Natural killer cell treated with Interleukin-12 subunit alpha and Interleukin-12 subunit beta and Interleukin-15 and Interleukin-18, amount 100 ng/mL, for 72 hours (primary cell): Measurements from ENCODE around the gene NPAS1. TPM values are rescaled to one million over a fixed set of nuclear protein-coding genes. Genes with fewer than 3 reads are reported as not detected.

Experiments
- ATAC-seq, 2 donors: fragments of 150-1000 bp; cut with Tn5 transposase in 1 of 2; sonication (Bioruptor Pico), chemical (Tn5 transposase) in 1 of 2; 2 replicates each; pipeline ENCODE4 v1.10.0; 2021
- DNase-seq: peaks from one replicate; pipeline ENCODE4 v3.0.0; 2022; ENCODE audit warnings: low spot score
- H3K27ac Mint-ChIP-seq, 2 donors: 1 replicate in 1 of 2; 2 replicates in 1 of 2; pipeline ENCODE4 v1.8.0; 2022; ENCODE audit warnings: mixed read lengths in 2 of 2, mild to moderate bottlenecking in 1 of 2, moderate library complexity in 1 of 2
- H3K27me3 Mint-ChIP-seq, 2 donors: 1 replicate in 1 of 2; 2 replicates in 1 of 2; pipeline ENCODE4 v1.8.0; 2022; ENCODE audit warnings: mixed read lengths in 2 of 2
- H3K36me3 Mint-ChIP-seq: one replicate; pipeline ENCODE4 v1.8.0; 2022; ENCODE audit warnings: mixed read lengths
- H3K4me1 Mint-ChIP-seq, 2 donors: 1 replicate in 1 of 2; 2 replicates in 1 of 2; pipeline ENCODE4 v1.8.0; 2022; ENCODE audit warnings: low read depth in 2 of 2, mixed read lengths in 2 of 2, mild to moderate bottlenecking in 1 of 2
- H3K4me3 Mint-ChIP-seq: one replicate; pipeline ENCODE4 v1.8.0; 2022; ENCODE audit warnings: mixed read lengths
- H3K9me3 Mint-ChIP-seq: 2 replicates; pipeline ENCODE4 v1.8.0; 2022; ENCODE audit warnings: mixed read lengths
- total RNA-seq, 2 donors: library from RNA; stranded (reverse); gene quantifications; one replicate each; pipeline ENCODE4 v1.2.3, GENCODE V29; 2022

The NPAS1 gene
- total RNA-seq, 2 donors from 2014 or later = not detected

DNA sequence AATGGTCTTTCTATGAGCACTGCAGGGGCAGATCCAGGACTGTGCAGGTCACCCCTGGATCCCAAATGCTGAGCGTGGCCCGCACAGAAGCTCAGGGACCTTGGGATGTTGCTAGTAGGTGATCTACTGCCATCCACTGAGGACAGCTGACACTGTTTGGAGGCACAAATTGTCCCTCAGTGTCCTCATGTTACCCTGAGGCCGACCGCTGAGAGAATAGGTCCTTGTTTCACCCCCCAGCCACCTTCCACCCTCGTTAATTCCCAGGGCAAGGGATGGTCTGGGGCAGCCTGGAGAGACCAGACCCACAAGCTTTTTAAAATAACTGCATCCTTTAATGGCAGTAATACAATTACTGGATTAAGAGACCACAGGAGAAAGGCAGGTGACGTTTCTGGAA is 44.2 kb downstream of the NPAS1 start:
- Mint-ChIP-seq H3K27ac (no peak overlapping the region), H3K27me3 (no peaks in the 10 kb centered on the region), H3K36me3 (no peaks in the 10 kb centered on the region), H3K4me3 (no peak overlapping the region), H3K9me3 (no peaks in the 10 kb centered on the region), H3K4me1 (no peaks in the 10 kb centered on the region)
- DNase-seq (no peak), ATAC-seq (no peak)

DNA sequence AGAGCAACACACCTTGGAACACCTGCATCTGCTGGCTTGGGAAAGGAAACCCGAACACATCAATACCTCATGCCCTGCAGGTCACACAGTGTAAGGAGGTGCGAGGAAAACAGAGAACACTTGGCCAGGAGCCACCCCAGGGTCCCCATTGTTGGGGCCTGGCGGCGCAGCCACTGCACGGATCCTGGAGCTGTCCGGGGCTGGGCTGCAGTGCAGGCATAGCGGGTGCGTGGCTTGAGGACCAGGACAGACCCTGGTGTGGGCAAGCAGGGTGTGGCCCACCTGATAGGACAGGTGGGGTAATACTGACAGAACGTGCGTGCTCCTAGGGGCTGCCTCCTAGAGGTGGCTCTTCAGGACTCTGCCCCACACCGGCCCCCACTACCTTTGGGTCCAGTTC is 45.6 kb downstream of the NPAS1 start:
- no peaks in the 10 kb centered on the region for H3K9me3 Mint-ChIP-seq
- DNase-seq = no peak
- no peak overlapping the region for H3K4me3 Mint-ChIP-seq
- H3K27me3 Mint-ChIP-seq = no peaks in the 10 kb centered on the region
- no peak overlapping the region for H3K27ac Mint-ChIP-seq
- ATAC-seq = no peak
- peaks cover 1 to 2% of the 10 kb centered on the region in 2 donors for H3K4me1 Mint-ChIP-seq
- no peaks in the 10 kb centered on the region for H3K36me3 Mint-ChIP-seq

DNA sequence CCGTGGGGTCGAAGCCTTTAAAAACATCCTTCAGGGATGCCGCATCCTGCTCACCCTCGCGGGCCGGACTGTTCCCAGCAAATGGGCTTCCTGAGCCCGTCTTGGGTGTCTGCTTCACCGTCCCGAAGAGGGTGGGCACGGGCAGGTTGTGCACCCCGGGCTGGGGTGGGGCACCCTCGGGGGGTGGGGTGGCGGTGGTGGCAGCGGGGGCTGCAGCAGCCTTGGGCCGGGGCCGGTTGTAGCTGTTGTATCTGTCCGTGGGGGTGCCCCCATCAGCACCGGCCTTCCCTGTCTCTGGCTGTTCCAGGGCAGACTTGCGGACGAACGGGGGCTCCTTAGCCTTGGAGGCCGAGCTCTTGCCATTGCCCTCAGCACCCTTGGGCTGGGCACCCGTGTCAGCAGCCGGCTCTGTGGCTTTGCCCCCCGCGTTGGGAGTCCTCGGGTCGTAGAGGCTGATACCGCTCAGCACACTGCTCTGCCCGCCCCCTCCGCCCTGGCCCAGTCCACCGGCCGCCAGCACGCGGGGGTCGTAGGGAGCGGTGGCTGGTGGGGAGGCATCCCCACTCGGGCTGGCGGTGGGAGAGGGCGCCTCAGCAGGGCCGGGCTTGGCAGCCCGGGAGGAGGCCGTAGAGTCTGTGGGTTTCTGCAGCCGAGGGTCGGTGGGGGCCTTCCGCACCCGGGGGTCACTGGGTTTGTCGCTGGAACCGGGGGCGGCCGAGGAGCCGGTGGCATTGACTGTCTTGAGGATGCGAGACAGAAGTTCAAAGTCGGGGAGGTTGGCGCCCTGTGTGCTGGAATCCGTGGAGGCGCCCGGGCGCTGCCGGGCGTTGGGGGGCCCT is 47.0 kb downstream of the NPAS1 start:
- DNase-seq (no peak), ATAC-seq (no peak)
- no peaks in the 10 kb centered on the region for H3K9me3 Mint-ChIP-seq
- peaks cover 4 to 13% of the 10 kb centered on the region in 2 donors for H3K4me1 Mint-ChIP-seq
- H3K36me3 Mint-ChIP-seq = no peaks in the 10 kb centered on the region
- no peak overlapping the region for H3K27ac Mint-ChIP-seq
- no peaks in the 10 kb centered on the region for H3K27me3 Mint-ChIP-seq
- no peak overlapping the region for H3K4me3 Mint-ChIP-seq

DNA sequence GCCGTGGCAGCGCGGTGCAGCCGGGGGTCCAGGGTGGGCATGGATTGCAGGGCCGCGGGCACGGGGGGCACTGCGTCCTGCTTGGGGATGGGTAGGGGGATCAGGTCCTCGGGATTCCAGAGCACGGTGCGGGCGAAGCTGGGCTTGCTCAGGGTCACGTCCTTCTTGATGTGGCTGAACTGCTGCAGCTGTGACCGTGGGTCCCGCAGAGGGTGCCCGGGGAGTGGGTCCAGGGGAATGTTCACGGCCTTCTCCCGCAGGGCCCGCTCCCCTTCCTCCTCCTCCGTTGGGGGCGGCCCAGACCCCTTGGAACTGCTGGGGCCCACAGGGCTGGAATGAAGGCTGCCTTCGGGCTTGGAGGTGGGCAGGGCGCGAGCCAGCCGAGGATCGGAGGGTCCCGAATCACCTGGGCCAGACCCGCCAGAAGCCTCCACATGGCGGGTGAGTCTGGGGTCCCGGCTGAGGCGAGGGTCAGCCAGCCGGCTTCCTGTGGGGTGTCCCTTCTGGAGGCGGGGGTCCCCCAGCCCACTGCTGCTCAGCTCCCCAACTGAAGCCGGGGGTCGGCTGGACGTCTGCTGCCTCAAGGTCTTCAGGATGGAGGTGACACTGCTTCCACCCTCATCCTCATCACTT is 47.7 kb downstream of the NPAS1 start:
- H3K4me3 Mint-ChIP-seq = no peak overlapping the region
- H3K27me3 Mint-ChIP-seq = no peaks in the 10 kb centered on the region
- ATAC-seq (peak in 1 of 2 donors; percentile 1), DNase-seq (no peak)
- H3K27ac Mint-ChIP-seq = no peak overlapping the region
- no peaks in the 10 kb centered on the region for H3K9me3 Mint-ChIP-seq
- peaks cover 4 to 13% of the 10 kb centered on the region in 2 donors for H3K4me1 Mint-ChIP-seq
- no peaks in the 10 kb centered on the region for H3K36me3 Mint-ChIP-seq

DNA sequence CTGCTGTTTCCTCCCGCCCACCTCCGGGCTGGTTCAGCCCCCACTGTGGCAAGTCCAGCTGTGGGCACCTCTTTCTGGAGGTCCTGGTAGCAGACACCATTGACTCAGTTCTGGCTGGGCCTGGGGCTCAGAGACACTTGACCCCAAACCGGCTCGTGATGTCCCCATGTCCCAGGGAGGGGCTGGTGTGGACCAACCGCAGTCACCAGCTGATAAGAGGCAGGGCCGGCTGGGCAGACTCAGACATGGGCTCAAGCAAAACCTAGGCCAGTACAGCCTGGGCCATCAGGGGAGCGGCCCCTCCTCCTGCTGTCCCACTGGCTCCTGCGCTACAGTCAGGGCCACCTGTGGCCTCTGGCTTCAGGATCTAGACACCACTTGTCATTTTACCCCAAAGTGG is 48.6 kb downstream of the NPAS1 start:
- Mint-ChIP-seq H3K9me3 (no peaks in the 10 kb centered on the region), H3K4me3 (no peak overlapping the region), H3K27me3 (no peaks in the 10 kb centered on the region), H3K27ac (no peak overlapping the region), H3K4me1 (peaks cover 4 to 13% of the 10 kb centered on the region in 2 donors), H3K36me3 (no peaks in the 10 kb centered on the region)
- DNase-seq (no peak), ATAC-seq (no peak)

DNA sequence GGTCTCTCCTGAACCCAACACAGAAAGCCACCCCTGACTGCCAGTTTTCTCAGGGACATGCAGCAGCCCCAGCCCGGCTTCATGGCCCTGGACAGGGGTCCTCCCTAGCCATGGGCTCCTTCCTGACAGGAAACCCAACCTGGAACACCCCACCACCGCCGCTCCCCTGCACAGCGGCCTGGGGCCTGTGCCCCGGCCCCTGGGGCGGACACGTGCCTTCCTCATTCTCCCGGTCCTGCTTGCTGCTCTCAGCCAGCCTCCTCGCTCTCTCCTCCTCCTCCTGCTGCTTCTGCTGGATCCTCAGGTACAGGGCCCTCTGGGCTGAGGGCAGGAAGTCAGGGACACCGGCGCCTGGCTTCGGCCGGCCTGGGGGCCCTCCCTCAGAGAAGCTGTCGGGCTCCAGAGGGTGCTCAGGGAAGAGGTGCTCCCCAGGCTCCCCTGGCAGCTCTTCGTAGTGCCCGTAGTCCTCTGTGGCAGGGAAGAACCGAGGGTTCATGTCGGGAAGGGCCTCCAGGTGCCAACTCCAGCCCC is 49.3 kb downstream of the NPAS1 start:
- H3K36me3 Mint-ChIP-seq = no peaks in the 10 kb centered on the region

DNA sequence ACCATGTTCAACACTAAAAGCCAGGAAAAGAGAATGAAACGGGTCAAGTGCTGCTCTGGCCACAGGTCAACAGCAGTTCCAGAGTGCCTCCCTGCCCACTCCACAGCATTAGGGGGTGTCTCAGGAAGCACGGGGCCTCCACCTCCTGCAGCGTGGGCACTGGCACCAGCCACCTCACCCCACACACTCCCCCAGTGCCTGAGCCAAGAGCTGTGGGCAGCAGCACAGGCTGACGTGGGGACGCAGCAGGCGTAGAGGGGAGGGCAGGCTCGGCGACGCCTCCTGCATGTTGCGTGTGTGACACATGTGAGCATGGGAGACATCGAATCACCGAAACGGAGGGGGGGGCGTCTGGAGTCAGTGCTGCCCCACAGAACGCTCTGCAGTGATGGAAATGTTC is 50.2 kb downstream of the NPAS1 start:
- peaks cover 4 to 22% of the 10 kb centered on the region in 2 donors for H3K4me1 Mint-ChIP-seq
- no peaks in the 10 kb centered on the region for H3K9me3 Mint-ChIP-seq
- ATAC-seq = no peak
- H3K27me3 Mint-ChIP-seq = no peaks in the 10 kb centered on the region
- no peak overlapping the region for H3K4me3 Mint-ChIP-seq
- H3K27ac Mint-ChIP-seq = no peak overlapping the region
- DNase-seq = no peak
- no peaks in the 10 kb centered on the region for H3K36me3 Mint-ChIP-seq

More for the DNA sequence above, 49.3 kb downstream of the NPAS1 start:
- Mint-ChIP-seq H3K27me3 (no peaks in the 10 kb centered on the region), H3K4me1 (peaks cover 4 to 18% of the 10 kb centered on the region in 2 donors), H3K27ac (no peak overlapping the region), H3K4me3 (no peak overlapping the region), H3K9me3 (no peaks in the 10 kb centered on the region)
- DNase-seq (no peak), ATAC-seq (no peak)

DNA sequence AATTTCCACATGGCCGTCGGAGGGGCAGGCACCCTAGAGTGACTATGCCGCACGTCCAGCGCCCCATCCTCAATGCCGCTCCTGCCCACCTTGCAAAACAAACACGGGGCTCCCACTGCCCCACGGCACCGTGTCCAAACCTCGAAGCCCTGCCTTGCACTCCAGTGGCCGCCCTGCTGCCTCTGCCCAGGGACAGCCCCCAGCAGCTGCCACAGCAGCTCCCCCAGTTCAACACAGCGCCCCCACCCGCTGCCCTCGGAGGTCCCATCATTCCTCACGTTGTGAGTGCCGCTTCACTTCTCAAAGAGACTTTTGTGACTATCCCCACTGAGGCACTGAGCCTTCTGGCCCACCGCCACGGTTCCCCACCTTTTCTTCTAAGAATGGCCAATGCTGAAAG is 51.1 kb downstream of the NPAS1 start:
- Mint-ChIP-seq H3K27me3 (no peaks in the 10 kb centered on the region), H3K27ac (no peak overlapping the region), H3K4me1 (peaks cover 10 to 28% of the 10 kb centered on the region in 2 donors), H3K9me3 (no peaks in the 10 kb centered on the region), H3K4me3 (no peak overlapping the region), H3K36me3 (no peaks in the 10 kb centered on the region)
- DNase-seq (no peak), ATAC-seq (no peak)

DNA sequence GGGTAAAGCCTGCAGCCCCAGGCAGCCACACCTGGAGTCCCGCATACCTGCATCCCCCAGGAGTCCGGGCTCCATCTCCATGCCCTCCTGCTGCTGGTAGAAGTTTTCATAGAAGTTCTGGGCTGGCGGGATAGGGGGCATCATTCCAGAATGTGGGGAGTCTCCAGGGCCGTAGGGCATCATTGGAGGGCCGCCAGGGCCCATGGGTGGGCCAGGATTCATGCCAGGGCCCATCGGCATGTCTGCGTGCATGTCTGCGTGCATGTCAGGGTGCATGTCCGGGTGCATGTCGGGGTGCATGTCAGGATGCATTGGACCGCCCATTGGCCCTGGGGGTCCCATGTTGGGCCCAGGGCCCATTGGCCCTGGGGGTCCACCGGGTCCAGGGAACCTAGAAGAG is 52.1 kb downstream of the NPAS1 start:
- Mint-ChIP-seq H3K27ac (no peak overlapping the region), H3K4me1 (peaks cover 10 to 28% of the 10 kb centered on the region in 2 donors), H3K27me3 (no peaks in the 10 kb centered on the region), H3K9me3 (no peaks in the 10 kb centered on the region), H3K4me3 (no peak overlapping the region), H3K36me3 (no peaks in the 10 kb centered on the region)
- ATAC-seq (no peak), DNase-seq (no peak)

DNA sequence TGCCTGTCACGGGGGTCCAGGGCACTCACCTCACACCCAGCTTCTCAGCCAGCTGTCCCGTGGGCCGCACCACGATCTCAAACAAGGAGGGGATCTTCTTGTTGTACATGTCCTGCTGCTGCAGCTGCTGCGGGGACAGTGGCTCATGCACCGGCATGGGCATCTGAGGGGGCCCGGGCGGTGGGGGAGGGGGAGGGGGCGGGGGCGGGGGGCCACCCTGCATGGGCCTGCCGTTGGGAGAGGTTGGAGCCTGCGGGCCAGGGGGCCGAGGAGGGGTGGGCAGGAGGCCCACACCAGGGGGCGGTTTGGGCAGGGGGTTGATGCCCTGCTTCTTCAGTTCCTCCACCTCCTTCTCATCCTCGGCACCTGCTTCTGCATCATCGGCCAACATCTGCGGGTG is 52.7 kb downstream of the NPAS1 start:
- ATAC-seq = no peak
- Mint-ChIP-seq H3K27me3 (no peaks in the 10 kb centered on the region), H3K4me1 (peaks cover 10 to 28% of the 10 kb centered on the region in 2 donors), H3K36me3 (no peaks in the 10 kb centered on the region), H3K27ac (no peak overlapping the region), H3K9me3 (no peaks in the 10 kb centered on the region), H3K4me3 (no peak overlapping the region)
- no peak for DNase-seq

DNA sequence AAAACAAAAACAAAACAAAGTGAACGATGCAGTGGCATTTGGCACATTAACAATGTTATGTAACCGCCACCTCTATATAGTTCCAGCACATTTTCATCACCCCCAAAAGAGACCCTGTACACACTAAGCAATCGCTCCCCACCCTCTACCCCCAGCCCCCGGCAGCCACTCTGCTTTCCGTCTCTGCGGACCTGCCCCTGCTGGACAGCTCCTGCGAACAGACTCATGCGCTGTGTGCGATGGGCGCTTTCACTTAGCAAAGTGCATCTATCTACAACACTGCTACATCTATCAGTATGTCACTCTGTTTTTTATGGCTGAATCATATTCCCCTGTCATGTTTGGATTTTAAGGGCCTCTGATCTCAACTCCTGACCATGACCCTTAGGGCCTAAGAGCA is 53.9 kb downstream of the NPAS1 start:
- H3K27me3 Mint-ChIP-seq = no peaks in the 10 kb centered on the region
- H3K4me3 Mint-ChIP-seq = no peak overlapping the region
- no peak for DNase-seq
- no peaks in the 10 kb centered on the region for H3K9me3 Mint-ChIP-seq
- H3K27ac Mint-ChIP-seq = no peak overlapping the region
- H3K4me1 Mint-ChIP-seq = peaks cover 10 to 28% of the 10 kb centered on the region in 2 donors
- H3K36me3 Mint-ChIP-seq = no peaks in the 10 kb centered on the region
- ATAC-seq = no peak

DNA sequence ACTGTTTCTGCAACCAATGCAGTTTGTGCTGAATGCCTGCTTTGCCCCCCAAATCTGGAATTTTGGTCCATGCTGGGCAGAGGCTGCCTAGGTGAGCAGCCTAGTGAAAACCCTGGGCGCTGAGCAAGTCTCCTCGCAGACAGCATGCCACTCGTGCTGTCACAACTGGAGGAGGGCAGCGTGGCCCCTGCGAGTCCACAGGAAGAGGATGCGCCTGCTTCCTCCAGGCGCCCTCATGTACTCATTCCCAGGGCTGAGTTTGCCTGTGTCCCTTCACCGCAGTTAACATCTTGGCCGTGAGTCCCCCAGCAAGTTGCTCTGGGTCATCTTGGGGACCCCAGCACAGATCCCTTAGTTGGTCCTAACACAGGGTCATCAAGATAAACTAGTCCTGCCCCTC is 55.0 kb downstream of the NPAS1 start:
- Mint-ChIP-seq H3K36me3 (no peaks in the 10 kb centered on the region), H3K9me3 (no peaks in the 10 kb centered on the region), H3K4me1 (peaks cover 10 to 28% of the 10 kb centered on the region in 2 donors), H3K4me3 (no peak overlapping the region), H3K27me3 (no peaks in the 10 kb centered on the region), H3K27ac (no peak overlapping the region)
- ATAC-seq (no peak), DNase-seq (no peak)

DNA sequence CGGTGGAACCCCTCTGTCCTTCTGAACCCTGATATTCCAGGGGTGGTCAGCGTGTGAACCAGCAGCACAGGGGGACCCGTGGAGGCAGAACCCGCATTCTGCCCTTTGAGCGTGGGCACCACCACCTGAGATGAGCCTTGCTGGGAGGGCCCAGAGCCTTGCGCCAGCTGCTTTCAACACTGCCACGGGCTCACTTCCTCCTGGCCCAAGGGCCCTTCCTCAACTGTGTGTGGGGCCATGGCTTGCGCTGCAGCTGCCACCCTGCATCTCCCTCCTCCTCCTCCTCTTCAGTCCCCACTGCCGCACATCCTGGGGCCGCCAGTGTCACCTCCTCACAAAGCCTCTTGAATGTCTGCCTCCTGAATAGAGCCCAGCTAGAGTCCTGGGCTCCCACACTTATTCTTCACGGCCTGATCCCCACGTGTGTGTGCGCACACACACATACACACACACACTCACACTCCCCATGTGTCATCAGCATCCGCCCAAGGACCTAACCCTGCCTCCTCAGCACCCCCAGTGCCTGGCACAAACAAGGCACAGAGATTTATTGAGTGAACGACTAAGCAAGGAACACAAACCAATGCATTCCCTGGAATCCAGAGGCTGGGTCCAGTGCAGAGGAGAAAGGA is 55.7 kb downstream of the NPAS1 start:
- H3K4me1 Mint-ChIP-seq = peaks cover 11 to 27% of the 10 kb centered on the region in 2 donors
- ATAC-seq (no peak), DNase-seq (no peak)
- no peaks in the 10 kb centered on the region for H3K9me3 Mint-ChIP-seq
- H3K36me3 Mint-ChIP-seq = no peaks in the 10 kb centered on the region
- peak overlapping the region in 1 of 2 donors; percentile 44 for H3K27ac Mint-ChIP-seq
- H3K27me3 Mint-ChIP-seq = no peaks in the 10 kb centered on the region
- H3K4me3 Mint-ChIP-seq = no peak overlapping the region

DNA sequence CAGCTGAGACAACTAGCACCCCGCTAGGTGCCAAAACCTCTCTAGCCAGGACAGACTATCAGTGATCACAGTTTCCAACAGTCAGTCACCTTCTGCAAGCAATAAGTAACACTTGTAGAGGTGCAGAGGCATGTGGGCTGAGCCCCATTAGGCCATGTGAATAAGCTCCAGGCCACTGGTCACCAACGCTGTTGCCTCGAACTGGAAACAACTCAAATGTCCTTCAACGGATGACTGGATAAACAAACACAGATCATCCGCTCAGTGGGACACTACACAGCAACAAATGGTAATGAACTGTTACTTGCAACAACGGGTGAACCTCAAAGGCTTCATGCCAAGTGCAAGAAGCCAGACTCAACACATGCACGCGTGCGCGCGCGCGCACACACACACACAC is 56.3 kb downstream of the NPAS1 start:
- H3K9me3 Mint-ChIP-seq = no peaks in the 10 kb centered on the region

More for the DNA sequence above, 56.3 kb downstream of the NPAS1 start:
- Mint-ChIP-seq H3K27me3 (no peaks in the 10 kb centered on the region), H3K4me3 (no peak overlapping the region), H3K4me1 (peaks cover 11 to 23% of the 10 kb centered on the region in 2 donors), H3K27ac (peak overlapping the region in 1 of 2 donors; percentile 44), H3K36me3 (no peaks in the 10 kb centered on the region)
- no peak for DNase-seq
- no peak for ATAC-seq
